Upper lobe of left lung (tissue), 6 donors: ENCODE results near the gene LACTB. TPM values are rescaled to one million over a fixed set of nuclear protein-coding genes. Genes with fewer than 3 reads are reported as not detected.

ENCODE experiments used
- ATAC-seq, 2 donors: fragments of 200-7000 bp; cut with Tn5 transposase; one replicate each; pipeline ENCODE4 v1.9.1; 2022; ENCODE audit warnings: mild to moderate bottlenecking in 2 of 2, moderate library complexity in 2 of 2; ENCODE audit not compliant: low FRiP score in 2 of 2
- DNase-seq, 2 donors: peaks; one replicate each; pipeline ENCODE4 v3.0.0-alpha.2; 2019 to 2020
- H3K27ac ChIP-seq, 4 donors: fragments of 200-600 bp; sonication (generic); one replicate each; pipeline ENCODE4 v1.5.1; 2016 to 2019
- H3K27me3 ChIP-seq, 4 donors: fragments of 200-600 bp; sonication (generic); one replicate each; pipeline ENCODE4 v1.5.1; 2017 to 2019
- H3K36me3 ChIP-seq, 4 donors: fragments of 200-600 bp; sonication (generic); one replicate each; pipeline ENCODE4 v1.5.1; 2016 to 2019
- H3K4me1 ChIP-seq, 4 donors: fragments of 200-600 bp; sonication (generic); one replicate each; pipeline ENCODE4 v1.5.1; 2018 to 2019
- H3K4me3 ChIP-seq, 4 donors: fragments of 200-600 bp; sonication (generic); one replicate each; pipeline ENCODE4 v1.5.1; 2017 to 2019; ENCODE audit warnings: mild to moderate bottlenecking in 2 of 4, moderate library complexity in 1 of 4
- H3K9me3 ChIP-seq, 4 donors: fragments of 200-600 bp; sonication (generic); one replicate each; pipeline ENCODE4 v1.5.1; 2018 to 2019
- CTCF ChIP-seq, 6 experiments: fragments of 450-650 bp in 4 of 6; fragments of 200-600 bp in 2 of 6; sonication (generic) in 2 of 6; IDR thresholded peaks; one replicate each; pipeline ENCODE4 v1.5.1; 2016 to 2019; ENCODE audit warnings: antibody characterized with exemption in 6 of 6
- EP300 ChIP-seq, 4 donors: sonication (generic); formaldehyde crosslinking; IDR thresholded peaks; one replicate each; pipeline ENCODE4 v1.5.1; 2017; ENCODE audit warnings: antibody characterized with exemption in 4 of 4, control low read depth in 2 of 4
- POLR2A ChIP-seq, 4 donors: fragments of 450-650 bp; IDR thresholded peaks; one replicate each; pipeline ENCODE4 v1.5.1; 2016 to 2017; ENCODE audit warnings: antibody characterized with exemption in 4 of 4, mild to moderate bottlenecking in 2 of 4
- POLR2AphosphoS5 ChIP-seq, 2 donors: sonication (generic); formaldehyde crosslinking; IDR thresholded peaks; one replicate each; pipeline ENCODE4 v1.5.1; 2017; ENCODE audit warnings: antibody characterized with exemption in 2 of 2
- WGBS, 2 donors: methylation state at CpG; one replicate each; pipeline ENCODE4 v1.1.5; 2017 to 2018; 5-methylcytosine and 5-hydroxymethylcytosine counted together
- total RNA-seq, 6 donors: library from RNA; depleted of rRNA in 4 of 6; stranded (reverse); fragments of >200 nt in 4 of 6; gene quantifications; one replicate each; pipeline versions ENCODE4 v1.1.0 to v1.2.1, GENCODE V29; 2016 to 2021
- donor health status: DM: no; HTN: no; CAD: no; lungs with moderate emphysema.
- donor health status: DM: no; HTN: yes; CAD: no; lungs with severe emphysema.

The LACTB gene
- total RNA-seq, 6 donors from 2014 or later: 18.4 to 31.5 (median 23.1) TPM

GRCh38 chr15:63151665-63152064, 30.0 kb downstream of the LACTB start:
- H3K36me3 ChIP-seq: peaks cover 0 to 59% (median 9%) of the 10 kb centered on the region in 4 donors
- H3K27ac ChIP-seq: no peak overlapping the region
- ATAC-seq (no peak), DNase-seq (no peak)
- peaks cover 8 to 27% (median 19%) of the 10 kb centered on the region in 4 donors for H3K4me1 ChIP-seq
- 67 to 88% methylated on average over 1 of the region's 1 CpG for WGBS, 2 donors
- H3K27me3 ChIP-seq: no peaks in the 10 kb centered on the region
- H3K9me3 ChIP-seq: no peaks in the 10 kb centered on the region
- H3K4me3 ChIP-seq: no peak overlapping the region
- TF ChIP-seq EP300 (IDR thresholded peaks at IDR 0.05) (no peak), CTCF (IDR thresholded peaks at IDR 0.05) (no peak), POLR2A (IDR thresholded peaks at IDR 0.05) (no peak), POLR2AphosphoS5 (IDR thresholded peaks at IDR 0.05) (no peak)

- Histone ChIP-seq H3K27ac (no peak overlapping the region), H3K27me3 (no peaks in the 10 kb centered on the region), H3K4me3 (peak overlapping the region in 1 of 4 donors; percentile 73), H3K9me3 (no peaks in the 10 kb centered on the region), H3K36me3 (peaks cover 0 to 33% (median 9%) of the 10 kb centered on the region in 4 donors), H3K4me1 (peaks cover 8 to 22% (median 19%) of the 10 kb centered on the region in 4 donors)
- TF ChIP-seq POLR2AphosphoS5 (IDR thresholded peaks at IDR 0.05) (no peak), EP300 (IDR thresholded peaks at IDR 0.05) (no peak), POLR2A (IDR thresholded peaks at IDR 0.05) (no peak), CTCF (IDR thresholded peaks at IDR 0.05) (no peak)
- 73% methylated on average over 3 of the region's 3 CpGs for whole genome bisulfite sequencing, 2 donors
- no peak for DNase-seq
- ATAC-seq: no peak
These were observed 33.8 kb downstream of the LACTB start for GRCh38 chr15:63155486-63155885.

GRCh38 chr15:63156086-63156710, 34.5 kb downstream of the LACTB start:
- TF ChIP-seq POLR2A (IDR thresholded peaks at IDR 0.05): no peak
- no peak for TF ChIP-seq EP300 (IDR thresholded peaks at IDR 0.05)
- TF ChIP-seq CTCF (IDR thresholded peaks at IDR 0.05): no peak
- TF ChIP-seq POLR2AphosphoS5 (IDR thresholded peaks at IDR 0.05): no peak
- H3K27ac ChIP-seq: peak overlapping the region; percentile 96 to 99 (median 98)
- WGBS, 2 donors: 10% methylated on average over 10 of the region's 10 CpGs

GRCh38 chr15:63156755-63157117, 35.1 kb downstream of the LACTB start:
- TF ChIP-seq CTCF (IDR thresholded peaks at IDR 0.05): no peak
- TF ChIP-seq EP300 (IDR thresholded peaks at IDR 0.05): no peak
- TF ChIP-seq POLR2A (IDR thresholded peaks at IDR 0.05): no peak
- no peak for TF ChIP-seq POLR2AphosphoS5 (IDR thresholded peaks at IDR 0.05)
- H3K9me3 ChIP-seq: no peaks in the 10 kb centered on the region
- peaks cover 0 to 33% (median 9%) of the 10 kb centered on the region in 4 donors for H3K36me3 ChIP-seq
- no peaks in the 10 kb centered on the region for H3K27me3 ChIP-seq
- peak overlapping the region; percentile 96 to 99 (median 98) for H3K27ac ChIP-seq
- WGBS, 2 donors: 0 to 1% methylated on average over 16 of the region's 16 CpGs
- peak overlapping the region; percentile 71 to 91 (median 76) for H3K4me3 ChIP-seq
- DNase-seq (peak in 1 of 2 donors; percentile 51), ATAC-seq (peak in 1 of 2 donors; percentile 48)
- H3K4me1 ChIP-seq: peaks cover 8 to 19% (median 18%) of the 10 kb centered on the region in 4 donors

More at GRCh38 chr15:63156086-63156710, 34.5 kb downstream of the LACTB start:
- no peaks in the 10 kb centered on the region for H3K27me3 ChIP-seq
- DNase-seq: no peak
- peaks cover 8 to 19% (median 18%) of the 10 kb centered on the region in 4 donors for H3K4me1 ChIP-seq
- no peaks in the 10 kb centered on the region for H3K9me3 ChIP-seq
- H3K36me3 ChIP-seq: peaks cover 0 to 33% (median 9%) of the 10 kb centered on the region in 4 donors
- H3K4me3 ChIP-seq: peak overlapping the region; percentile 71 to 91 (median 76)
- no peak for ATAC-seq
